GM18511 (cell line): ENCODE data around the gene COL20A1.

Experiments used
- ATAC-seq: cut with Tn5 transposase; IDR thresholded peaks from one replicate; pipeline ENCODE4 v1.9.1; 2021; ENCODE audit warnings: mild to moderate bottlenecking, moderate library complexity; ENCODE audit not compliant: unreplicated experiment

The COL20A1 gene

GRCh38 chr20:63260521-63260920 lies 32.5 kb upstream of the COL20A1 start:
- no peak for ATAC-seq

- ATAC-seq = no peak
Observed at GRCh38 chr20:63261060-63261794, 31.8 kb upstream of the COL20A1 start.

- ATAC-seq = no peak
Observed at GRCh38 chr20:63261795-63262528, 31.0 kb upstream of the COL20A1 start.

DNA sequence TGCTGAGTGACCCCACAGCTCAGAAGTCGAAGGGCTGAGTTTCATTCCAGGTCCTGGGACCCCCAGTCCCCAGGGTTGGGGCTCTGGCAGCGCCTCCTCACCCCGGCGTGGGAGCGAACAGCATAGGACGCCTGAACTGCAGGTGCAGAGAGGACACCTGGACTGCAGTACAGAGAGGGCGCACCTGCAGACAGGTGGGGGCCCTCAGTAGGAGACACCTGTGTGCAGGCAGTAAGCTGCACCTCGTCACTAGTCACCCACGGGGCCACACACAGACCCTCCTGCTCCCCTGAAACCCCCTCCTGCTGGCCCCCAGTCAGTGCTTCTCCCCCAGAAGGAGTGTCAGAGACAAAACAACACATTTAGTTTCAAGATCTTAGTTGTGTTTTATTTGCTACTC lies 30.1 kb upstream of the COL20A1 start:
- ATAC-seq = no peak

DNA sequence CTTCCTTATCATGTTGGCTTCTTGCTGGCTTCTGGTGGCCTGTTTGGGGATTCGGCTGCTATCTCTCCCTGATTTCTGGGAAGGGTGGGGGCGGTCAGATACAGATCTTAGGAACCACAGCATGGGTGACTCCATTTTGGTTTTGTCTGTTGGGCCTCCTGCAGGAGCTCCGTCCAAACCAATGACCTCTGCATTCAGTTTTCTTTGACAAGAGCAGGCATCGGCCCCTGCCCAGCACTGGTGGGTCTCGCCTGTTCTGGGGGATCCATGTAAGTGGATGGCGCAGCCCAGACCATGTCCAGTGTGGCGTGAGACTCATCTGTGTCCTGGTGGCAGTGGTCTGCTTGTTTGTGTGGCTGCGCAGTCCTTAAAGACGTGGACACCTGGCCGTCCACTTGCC lies 29.0 kb upstream of the COL20A1 start:
- ATAC-seq = no peak

DNA sequence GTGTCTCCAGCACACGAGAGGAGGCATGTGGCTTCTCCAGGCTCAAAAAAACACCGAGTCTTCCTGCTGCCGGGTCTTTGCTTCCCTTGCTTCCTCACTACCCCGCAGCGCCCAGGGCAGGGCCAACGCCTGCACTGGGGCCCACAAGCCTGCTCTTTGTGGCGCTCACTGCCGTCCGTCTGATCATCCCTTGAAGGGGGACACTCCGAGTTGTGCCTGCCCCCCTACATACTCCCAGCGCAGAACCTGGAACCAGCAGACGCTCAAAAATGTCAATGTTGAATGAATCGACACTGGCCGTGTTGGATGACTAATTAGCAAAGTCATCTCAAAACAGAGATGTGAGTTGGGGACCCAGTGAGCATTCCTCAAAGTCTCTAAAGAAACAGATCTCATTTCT lies 28.5 kb upstream of the COL20A1 start:
- no peak for ATAC-seq

- no peak for ATAC-seq
Observed at GRCh38 chr20:63265891-63266515, 27.0 kb upstream of the COL20A1 start.

- ATAC-seq = no peak
Observed at GRCh38 chr20:63267691-63268090, 25.3 kb upstream of the COL20A1 start.

- ATAC-seq = no peak
Observed at GRCh38 chr20:63268256-63268655, 24.7 kb upstream of the COL20A1 start.

DNA sequence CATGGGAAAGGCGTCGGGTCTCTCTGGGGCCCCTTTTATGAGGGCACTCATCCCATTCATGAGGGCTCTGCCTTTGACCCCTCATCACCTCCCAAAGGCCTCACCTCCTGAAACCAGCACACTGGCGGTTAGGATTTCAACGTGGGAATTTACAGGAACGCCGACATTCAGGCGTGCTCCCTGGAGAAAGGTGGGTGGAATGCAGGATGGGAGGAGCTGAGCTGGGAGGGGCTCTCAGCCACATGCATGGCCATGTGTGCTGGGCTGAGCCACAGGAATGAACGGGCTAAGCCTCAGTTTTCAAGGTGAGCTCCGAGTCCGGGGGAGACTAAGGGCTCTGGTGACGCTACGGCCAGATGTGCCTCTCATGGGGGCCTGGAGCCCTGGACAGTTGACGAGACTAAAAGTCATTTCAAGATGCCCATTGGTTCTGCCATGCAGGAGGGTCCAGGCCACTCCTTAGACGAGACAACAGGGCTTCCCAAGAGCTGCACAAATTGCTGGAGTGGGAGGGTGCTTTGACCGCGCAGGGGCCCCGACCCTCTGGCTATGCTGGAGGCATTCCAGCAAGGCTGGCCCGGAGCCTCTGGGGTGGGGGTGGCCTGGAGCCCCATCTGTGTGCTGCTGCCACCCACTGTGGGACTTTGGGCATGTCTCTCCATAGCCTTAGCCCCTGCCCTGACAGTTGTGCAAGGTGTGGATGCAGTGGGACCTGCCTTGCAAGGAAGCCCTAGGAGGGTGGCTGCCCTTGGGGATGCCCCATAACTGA lies 24.1 kb upstream of the COL20A1 start:
- no peak for ATAC-seq

DNA sequence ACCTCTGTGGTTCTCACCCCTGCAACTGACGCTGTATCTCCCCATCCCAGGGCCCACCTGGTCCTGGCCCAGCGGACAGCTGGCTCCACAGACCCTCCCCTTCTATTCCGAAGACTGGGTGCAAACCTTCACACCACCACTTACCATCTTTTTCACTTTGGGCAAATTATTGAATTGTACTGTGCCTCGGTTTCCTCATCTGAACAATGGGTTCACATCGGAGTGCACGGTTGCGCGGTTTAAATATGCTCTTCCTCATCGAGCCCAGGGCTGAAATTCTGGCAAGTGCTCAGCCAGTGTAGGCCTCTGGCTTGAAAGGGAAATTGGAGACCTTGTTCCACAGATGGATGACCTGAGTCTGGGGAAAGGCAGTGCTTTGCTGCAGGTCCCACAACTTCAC lies 23.3 kb upstream of the COL20A1 start:
- ATAC-seq = no peak

GRCh38 chr20:63270606-63271325 lies 22.2 kb upstream of the COL20A1 start:
- ATAC-seq = no peak

GRCh38 chr20:63272105-63273058 lies 20.6 kb upstream of the COL20A1 start, which contains the start of gene ARFGAP1:
TSS of gene ARFGAP1 (plus strand) at chr20:63272813. CDS start at chr20:63275581, 2,768 bp downstream.
- ATAC-seq = peak; percentile 90

DNA sequence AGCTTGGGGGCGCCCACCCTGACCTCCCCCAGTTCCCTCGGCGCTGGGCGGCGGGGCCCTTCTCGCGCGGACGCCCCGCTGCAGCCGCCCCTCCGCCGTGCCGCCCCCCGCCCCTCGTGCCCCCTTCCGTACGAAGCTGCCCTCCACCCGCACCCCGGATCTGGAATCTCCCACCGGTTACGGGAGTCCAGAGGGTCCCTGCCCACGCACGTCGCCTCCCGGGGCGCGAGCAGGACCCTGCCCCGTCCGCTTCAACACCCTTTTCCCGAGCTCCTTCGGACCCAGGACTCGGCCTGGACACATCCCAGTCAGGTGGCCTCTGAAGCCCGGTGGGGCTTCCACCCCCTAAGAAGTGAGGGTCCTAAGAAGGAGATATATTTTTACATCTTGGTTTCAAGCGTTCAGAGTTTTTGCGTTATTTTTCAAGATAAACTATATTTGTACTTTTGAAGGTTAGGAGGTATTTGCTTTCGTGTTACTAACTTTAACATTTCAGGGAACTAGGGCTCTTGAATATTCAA lies 19.9 kb upstream of the COL20A1 start:
- no peak for ATAC-seq

DNA sequence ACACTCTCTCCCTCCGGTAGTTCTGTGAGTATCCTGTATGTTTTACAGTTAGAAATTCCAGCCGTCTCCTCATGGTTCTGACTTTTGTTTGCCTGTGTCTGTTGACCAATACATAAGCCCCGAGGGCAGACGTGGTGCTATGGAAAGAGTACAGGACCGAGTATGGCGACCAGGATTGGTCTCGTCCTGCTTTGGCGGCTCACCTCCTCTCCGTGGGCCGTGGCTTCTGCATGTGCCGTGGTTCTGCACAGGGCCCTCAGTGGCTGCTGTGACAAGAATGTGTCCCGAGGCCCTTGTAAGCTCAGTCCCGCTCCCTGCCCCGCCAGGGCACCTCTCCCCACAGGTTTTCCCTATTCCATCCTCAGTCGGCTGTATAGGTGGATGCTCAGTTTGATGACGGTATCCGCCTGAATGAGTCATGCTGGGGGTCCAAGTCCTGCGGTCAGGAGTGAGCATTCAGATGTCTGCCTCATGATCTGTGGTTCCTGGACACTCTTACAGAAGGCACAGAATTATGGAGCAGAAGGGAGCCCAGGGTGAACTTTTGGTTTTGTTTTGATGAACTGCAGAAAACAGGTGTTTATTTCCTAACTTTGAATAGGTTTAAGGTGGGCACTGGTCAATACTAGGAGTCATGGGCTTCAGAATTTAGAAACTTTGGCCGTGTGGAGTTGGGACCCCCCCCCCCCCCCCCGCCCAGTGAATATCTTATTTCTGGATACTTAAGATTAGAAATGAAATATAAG lies 19.2 kb upstream of the COL20A1 start:
- no peak for ATAC-seq

- ATAC-seq = no peak
Observed at GRCh38 chr20:63274381-63275228, 18.4 kb upstream of the COL20A1 start.

DNA sequence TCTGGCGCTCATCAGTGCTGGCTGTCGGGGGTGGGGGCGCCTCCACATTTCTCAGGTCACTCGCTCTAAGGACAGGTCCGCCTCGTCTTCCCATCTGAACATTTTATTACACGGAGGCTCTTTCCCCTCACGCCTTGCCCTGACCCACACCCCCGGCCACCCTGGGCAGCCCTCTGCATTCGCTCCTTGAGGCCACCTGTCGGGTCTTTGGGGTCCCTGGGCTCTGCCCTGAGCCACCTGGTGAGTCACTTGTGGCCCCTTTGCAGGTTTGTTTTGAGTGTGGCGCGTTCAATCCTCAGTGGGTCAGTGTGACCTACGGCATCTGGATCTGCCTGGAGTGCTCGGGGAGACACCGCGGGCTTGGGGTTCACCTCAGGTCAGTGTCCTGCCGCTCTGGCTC lies 17.2 kb upstream of the COL20A1 start:
- ATAC-seq = no peak

- no peak for ATAC-seq
Observed at GRCh38 chr20:63276956-63277355, 16.0 kb upstream of the COL20A1 start.
